ENCODE results near the gene PIK3R1. TPM values are rescaled to one million over a fixed set of nuclear protein-coding genes. Genes with fewer than 3 reads are reported as not detected.

The PIK3R1 gene
- total RNA-seq, 1 experiment from 2014 or later = 11.3 TPM

DNA sequence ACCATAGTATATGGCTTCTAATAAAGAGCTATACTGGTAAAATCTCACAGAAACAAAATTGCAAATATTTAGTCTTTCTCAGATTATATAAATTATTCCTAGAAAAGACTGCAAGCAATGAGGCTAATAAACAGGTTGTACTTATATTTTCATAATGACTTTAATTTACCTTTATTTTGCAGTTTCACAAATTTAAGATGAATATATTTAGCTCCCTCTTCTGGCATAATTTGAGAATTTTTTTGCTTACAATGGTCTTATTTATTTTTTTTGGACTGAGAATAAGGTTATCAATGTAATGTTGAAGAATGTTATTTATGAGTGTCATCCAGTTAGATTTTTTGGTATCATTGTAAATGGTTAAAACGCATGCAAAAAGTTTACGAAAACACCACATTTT lies 56.7 kb downstream of the PIK3R1 start:
- Histone ChIP-seq H3K14ac (ENCODE audit: insufficient read depth, low read length) (no peak overlapping the region), H2AK5ac (ENCODE audit: insufficient read length, low read length) (no peak overlapping the region), H3K9me3 (ENCODE audit: control insufficient read depth, low read depth, low read length) (no peaks in the 10 kb centered on the region), H2BK20ac (ENCODE audit: low read depth, low read length, poor library complexity, severe bottlenecking) (no peak overlapping the region), H3K4ac (ENCODE audit: low read depth, low read length) (no peak overlapping the region), H3K4me2 (ENCODE audit: insufficient read depth, insufficient read length, low read length) (no peak overlapping the region), H3K56ac (ENCODE audit: insufficient read length, low read depth, low read length) (no peak overlapping the region), H2BK5ac (ENCODE audit: insufficient read length, low read length) (no peak overlapping the region), H2AFZ (ENCODE audit: low read length) (no peak overlapping the region), H3T11ph (ENCODE audit: low read length) (no peak overlapping the region), H3K27me3 (ENCODE audit: insufficient read depth, low read length) (no peaks in the 10 kb centered on the region), H2BK12ac (ENCODE audit: insufficient read length, low read depth, low read length) (no peak overlapping the region), H3K23ac (ENCODE audit: insufficient read length, low read depth, low read length) (no peak overlapping the region), H4K5ac (ENCODE audit: insufficient read length, low read depth, low read length) (no peak overlapping the region), H4K8ac (replicated peaks; ENCODE audit: insufficient read length, low read depth, low read length) (no peak overlapping the region), H3K79me1 (ENCODE audit: insufficient read depth, low read depth, low read length, poor library complexity, severe bottlenecking) (no peaks in the 10 kb centered on the region), H4K20me1 (ENCODE audit: control insufficient read depth, insufficient read depth, insufficient read length) (no peaks in the 10 kb centered on the region), H2BK15ac (ENCODE audit: low read depth, low read length) (no peak overlapping the region), H3K4me1 (ENCODE audit: insufficient read depth, low read length) (no peaks in the 10 kb centered on the region; the same call in 1 of the 2 replicates), H3K27ac (ENCODE audit: insufficient read length, low read depth, low read length) (no peak overlapping the region), H3K79me2 (ENCODE audit: insufficient read depth, low read length) (no peaks in the 10 kb centered on the region), H3K23me2 (ENCODE audit: insufficient read length, low read depth, low read length, poor library complexity, severe bottlenecking) (no peaks in the 10 kb centered on the region), H2BK120ac (ENCODE audit: low read depth, low read length, poor library complexity, severe bottlenecking) (no peak overlapping the region), H3K9ac (ENCODE audit: extremely low read depth, insufficient read length, low read length) (no peak overlapping the region), H3K18ac (ENCODE audit: insufficient read length, low read depth, low read length) (no peak overlapping the region), H4K91ac (ENCODE audit: insufficient read length, low read depth, low read length) (no peak overlapping the region)
- no peaks in the 10 kb centered on the region for H3K9me3 Mint-ChIP-seq
- no peaks in the 10 kb centered on the region for H3K27me3 Mint-ChIP-seq (ENCODE audit: low read depth)
- WGBS (ENCODE audit: extremely low coverage, insufficient read length, low lambda C conversion rate) = no CpG with 5 or more reads among the region's 2 CpGs
- TF ChIP-seq CTCF (conservative IDR thresholded peaks at IDR 0.05) = peak; percentile 43; the same call in 2 of the 3 replicates
- H3K4me1 Mint-ChIP-seq = peaks cover 7% of the 10 kb centered on the region in 2 experiments
- no peak overlapping the region for H3K4me3 Mint-ChIP-seq
- H3K27ac Mint-ChIP-seq = no peak overlapping the region
- H3K36me3 Mint-ChIP-seq (ENCODE audit: insufficient read depth in 1 of 3, low read depth in 3 of 3) = no peaks in the 10 kb centered on the region; a peak in 1 of 7 replicates
- no peak for DNase-seq

All from H9 (cell line).